ENCODE data around the gene EXOSC9. TPM values are rescaled to one million over a fixed set of nuclear protein-coding genes. Genes with fewer than 3 reads are reported as not detected.

EXOSC9 gene
- total RNA-seq, 3 donors from 2014 or later (not counting 1 experiment from before 2014, with no cell fraction given): 45.7 to 57.4 (median 51.2) TPM

GRCh38 chr4:121773883-121774282 lies 27.2 kb upstream of the EXOSC9 start:
- Histone ChIP-seq H3K27me3 (ENCODE audit: control insufficient read depth, insufficient read depth, low read length) (peaks cover 3% of the 10 kb centered on the region), H3K4me1 (ENCODE audit: control insufficient read depth, insufficient read depth, low read length) (no peaks in the 10 kb centered on the region), H3K27ac (ENCODE audit: low read length) (no peak overlapping the region), H3K4me3 (ENCODE audit: low read length) (no peak overlapping the region), H3K36me3 (ENCODE audit: control insufficient read depth, insufficient read depth, low read length) (no peaks in the 10 kb centered on the region), H3K9me3 (ENCODE audit: control insufficient read depth, insufficient read depth, low read length) (no peaks in the 10 kb centered on the region)
- H3K4me3 Mint-ChIP-seq: no peak overlapping the region
- no peak for ATAC-seq
- H3K9me3 Mint-ChIP-seq: no peaks in the 10 kb centered on the region
- no peak overlapping the region for H3K27ac Mint-ChIP-seq
- DNase-seq: no peak
- no CpG with 5 or more reads among the region's 1 CpG for WGBS (ENCODE audit: insufficient coverage)
- no peak for TF ChIP-seq CTCF (IDR thresholded peaks at IDR 0.05)
- H3K36me3 Mint-ChIP-seq: no peaks in the 10 kb centered on the region
- H3K27me3 Mint-ChIP-seq (ENCODE audit: low read depth in 2 of 2): peaks cover 22 to 44% of the 10 kb centered on the region in 2 donors
- H3K4me1 Mint-ChIP-seq: no peaks in the 10 kb centered on the region
- intact Hi-C loops (cut with micrococcal nuclease): no loop called here

GRCh38 chr4:121776610-121777401 lies 24.3 kb upstream of the EXOSC9 start:
- no peak overlapping the region for H3K4me3 ChIP-seq (ENCODE audit: low read length)
- H3K27me3 Mint-ChIP-seq (ENCODE audit: low read depth in 2 of 2): peaks cover 30 to 39% of the 10 kb centered on the region in 2 donors
- H3K36me3 Mint-ChIP-seq: no peaks in the 10 kb centered on the region
- H3K4me3 Mint-ChIP-seq: no peak overlapping the region
- peaks cover 3% of the 10 kb centered on the region for H3K27me3 ChIP-seq (ENCODE audit: control insufficient read depth, insufficient read depth, low read length)
- DNase-seq (no peak), ATAC-seq (no peak)
- intact Hi-C loops (cut with micrococcal nuclease): no loop called here
- H3K27ac ChIP-seq (ENCODE audit: low read length): no peak overlapping the region
- H3K4me1 ChIP-seq (ENCODE audit: control insufficient read depth, insufficient read depth, low read length): no peaks in the 10 kb centered on the region
- no peaks in the 10 kb centered on the region for H3K4me1 Mint-ChIP-seq
- H3K27ac Mint-ChIP-seq: no peak overlapping the region
- no peaks in the 10 kb centered on the region for H3K36me3 ChIP-seq (ENCODE audit: control insufficient read depth, insufficient read depth, low read length)
- no peaks in the 10 kb centered on the region for H3K9me3 ChIP-seq (ENCODE audit: control insufficient read depth, insufficient read depth, low read length)
- 83% methylated on average over 5 of the region's 6 CpGs for WGBS (ENCODE audit: insufficient coverage)
- TF ChIP-seq CTCF (IDR thresholded peaks at IDR 0.05): no peak
- no peaks in the 10 kb centered on the region for H3K9me3 Mint-ChIP-seq

- H3K4me1 Mint-ChIP-seq: no peaks in the 10 kb centered on the region
- ATAC-seq: no peak
- Histone ChIP-seq H3K27ac (ENCODE audit: low read length) (no peak overlapping the region), H3K27me3 (ENCODE audit: control insufficient read depth, insufficient read depth, low read length) (no peaks in the 10 kb centered on the region), H3K4me1 (ENCODE audit: control insufficient read depth, insufficient read depth, low read length) (no peaks in the 10 kb centered on the region), H3K36me3 (ENCODE audit: control insufficient read depth, insufficient read depth, low read length) (no peaks in the 10 kb centered on the region), H3K9me3 (ENCODE audit: control insufficient read depth, insufficient read depth, low read length) (no peaks in the 10 kb centered on the region), H3K4me3 (ENCODE audit: low read length) (no peak overlapping the region)
- no peak for TF ChIP-seq CTCF (IDR thresholded peaks at IDR 0.05)
- no peaks in the 10 kb centered on the region for H3K9me3 Mint-ChIP-seq
- no peak overlapping the region for H3K27ac Mint-ChIP-seq
- no peak overlapping the region for H3K4me3 Mint-ChIP-seq
- no peaks in the 10 kb centered on the region for H3K36me3 Mint-ChIP-seq
- DNase-seq: no peak
- intact Hi-C loops (cut with micrococcal nuclease): no loop called here
- WGBS (ENCODE audit: insufficient coverage): 32% methylated on average over 1 of the region's 3 CpGs
- peaks cover 30 to 42% of the 10 kb centered on the region in 2 donors for H3K27me3 Mint-ChIP-seq (ENCODE audit: low read depth in 2 of 2)
Observed at GRCh38 chr4:121777625-121778024, 23.5 kb upstream of the EXOSC9 start.
